Tongue (tissue), 2 donors: ENCODE data around the gene CAMK2B. TPM values are rescaled to one million over a fixed set of nuclear protein-coding genes. Genes with fewer than 3 reads are reported as not detected.
"Not testable (repeated sequence)": the region's sequence is repeated elsewhere in the genome, so short reads cannot be mapped to it uniquely, and the experiment has no call there.

Experiments used
- DNase-seq: peaks from one replicate; pipeline ENCODE4 v3.0.0-alpha.2; 2015
- total RNA-seq: library from RNA; depleted of rRNA; stranded (reverse); fragments of >200 nt; gene quantifications from one replicate; pipeline ENCODE4 v1.2.3, GENCODE V29; 2014

CAMK2B gene
- total RNA-seq, 1 donor from 2014 or later, result 26.7 TPM

DNA sequence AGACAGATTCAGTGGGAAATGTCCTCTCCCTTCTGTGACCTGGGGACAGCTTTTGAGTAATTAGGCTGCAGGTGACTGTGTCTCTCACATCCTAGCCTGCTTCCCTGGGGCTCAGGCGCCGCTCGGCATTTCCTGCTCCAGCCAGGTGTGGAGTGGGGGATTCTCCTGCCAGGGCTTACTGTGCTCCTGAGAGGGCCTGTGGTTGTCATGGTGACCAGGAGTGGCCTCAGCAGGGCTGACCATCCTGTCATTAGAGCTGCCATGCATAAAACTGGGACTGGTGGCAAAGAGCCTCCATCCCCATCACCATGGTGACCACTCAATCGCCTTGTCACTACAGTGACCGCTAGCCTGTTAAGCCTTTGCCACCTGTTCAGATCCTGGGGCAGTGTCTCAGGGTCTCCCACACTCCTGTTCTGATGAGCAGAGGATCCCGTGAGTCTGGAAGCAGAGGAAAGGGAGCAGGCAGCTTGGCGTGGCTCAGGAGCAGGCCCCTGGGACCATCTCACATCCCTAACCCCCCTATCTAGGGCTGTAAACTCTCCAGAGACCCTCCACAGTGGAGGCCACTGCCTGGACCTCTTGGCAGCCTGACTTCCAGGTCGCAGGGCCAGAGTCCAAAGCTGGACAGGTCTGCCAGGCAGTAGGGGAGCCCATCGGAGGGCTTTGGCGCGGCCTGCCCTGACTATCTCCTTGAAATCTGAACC is 136.0 kb downstream of the CAMK2B start, which contains the start of gene GCK:
GCK (minus strand) TSS at position 154 of the 707 bp plus-strand sequence. CDS start 486 bp downstream, outside the sequence.
- no peak for DNase-seq

DNA sequence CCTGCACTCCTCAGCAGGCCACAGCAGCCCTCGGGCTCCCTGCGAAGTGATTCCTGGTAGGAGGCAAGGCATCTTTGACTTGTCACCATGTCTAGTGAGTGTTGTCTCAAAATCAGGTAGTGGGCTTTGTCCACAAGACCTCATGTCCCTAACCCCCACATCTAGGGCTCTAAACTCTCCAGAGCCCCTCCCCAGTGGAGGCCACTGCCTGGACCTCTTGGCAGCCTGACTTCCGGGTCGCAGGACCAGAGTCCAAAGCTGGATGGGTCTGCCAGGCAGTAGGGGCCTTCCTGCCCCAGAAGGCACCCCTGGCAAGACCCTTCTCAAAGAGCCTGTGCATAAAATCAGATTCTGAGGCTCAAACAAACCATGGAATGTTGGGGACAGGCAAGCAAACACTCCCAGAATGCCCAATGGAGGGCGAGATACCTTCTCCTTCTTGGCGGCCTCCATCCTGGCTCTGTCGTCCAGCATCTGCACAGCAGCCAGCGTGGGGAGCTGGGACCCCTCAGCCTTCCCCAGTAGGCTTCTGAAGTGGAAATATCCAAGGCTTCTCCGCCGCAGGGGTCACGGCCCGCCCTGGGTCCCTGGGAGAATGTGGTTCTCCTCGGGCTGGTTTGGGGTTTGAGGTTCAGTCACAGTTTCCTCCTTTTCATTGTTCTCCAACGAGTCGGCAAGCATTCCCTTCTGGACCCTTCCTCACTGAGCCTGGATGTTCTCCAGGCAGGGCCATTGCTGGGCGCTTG is 136.7 kb downstream of the CAMK2B start:
- DNase-seq, result no peak

DNA sequence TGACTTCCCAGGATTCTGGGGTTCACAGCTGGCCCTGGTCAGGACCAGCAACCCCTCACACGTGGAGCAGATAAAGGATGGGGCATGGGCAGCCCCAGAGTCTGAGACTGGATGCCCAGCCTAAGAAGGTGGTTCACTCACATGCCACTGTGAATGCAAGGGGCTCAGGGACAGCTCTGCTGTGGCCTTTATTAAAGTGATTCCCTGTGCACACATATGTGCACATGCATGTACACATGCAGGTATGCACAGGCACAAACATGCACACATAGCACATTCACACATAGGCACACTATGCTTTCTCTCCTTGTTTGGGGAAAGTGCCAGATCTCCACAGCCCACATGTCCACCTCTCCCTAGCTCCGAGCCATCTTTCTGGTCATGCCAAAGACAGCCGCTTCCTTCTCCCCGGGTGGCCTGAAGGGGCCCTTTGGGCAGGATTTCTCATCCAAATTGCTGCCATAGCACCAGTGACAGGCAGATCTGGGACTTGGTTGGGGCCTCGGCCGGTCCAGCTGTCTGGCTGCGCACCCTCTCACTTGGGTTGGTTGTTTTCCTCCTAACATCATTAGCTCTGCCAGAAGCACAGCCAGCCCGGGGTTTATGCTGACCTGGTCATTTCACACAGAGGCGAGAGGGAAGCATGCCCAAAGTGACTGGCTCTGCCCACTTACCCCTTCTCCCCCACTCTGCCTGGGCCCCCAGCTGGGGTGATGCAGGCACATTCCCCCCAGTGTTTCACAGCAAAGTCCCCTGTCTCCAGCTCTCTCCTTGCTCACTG is 137.6 kb downstream of the CAMK2B start:
- DNase-seq, result no peak

DNA sequence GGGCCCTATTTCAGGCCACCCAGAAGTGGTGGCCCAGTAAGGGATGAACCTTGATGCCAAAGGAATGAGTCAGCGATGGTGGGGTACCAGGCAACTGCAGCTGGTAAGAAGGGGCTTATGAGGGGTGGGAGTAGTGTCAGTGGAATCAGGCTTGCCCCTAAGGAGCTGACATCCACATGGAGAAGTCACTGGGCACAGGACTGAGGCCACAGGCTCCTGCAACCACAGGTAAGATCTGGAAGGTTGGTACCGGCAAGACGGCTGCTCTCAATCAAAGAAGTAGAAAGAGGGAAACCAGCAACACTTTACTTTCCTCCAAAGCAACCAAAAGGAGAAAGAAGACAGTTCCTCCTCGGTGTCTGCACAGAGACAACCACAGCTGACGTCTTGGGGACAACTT is 138.7 kb downstream of the CAMK2B start:
- DNase-seq, result no peak

DNA sequence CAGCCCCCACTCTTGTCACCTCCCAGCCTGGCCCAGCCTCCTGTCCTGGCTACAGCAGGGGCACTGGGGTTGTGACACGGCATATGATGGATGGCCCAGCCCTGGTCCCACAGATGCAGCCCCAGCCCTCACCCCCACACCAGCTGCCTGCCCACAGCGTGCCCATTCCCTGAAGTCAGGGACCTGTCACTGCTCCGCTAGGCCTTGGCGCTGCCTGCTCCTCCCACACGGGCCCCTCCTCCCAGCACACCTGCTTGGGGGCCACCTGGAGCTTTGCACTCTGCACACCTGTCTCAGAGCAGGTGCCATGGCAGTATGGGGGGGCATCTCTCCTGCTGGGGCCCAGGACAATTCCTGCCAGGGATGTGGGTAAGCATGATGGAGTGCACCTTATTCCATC is 139.7 kb downstream of the CAMK2B start:
- no peak for DNase-seq

DNA sequence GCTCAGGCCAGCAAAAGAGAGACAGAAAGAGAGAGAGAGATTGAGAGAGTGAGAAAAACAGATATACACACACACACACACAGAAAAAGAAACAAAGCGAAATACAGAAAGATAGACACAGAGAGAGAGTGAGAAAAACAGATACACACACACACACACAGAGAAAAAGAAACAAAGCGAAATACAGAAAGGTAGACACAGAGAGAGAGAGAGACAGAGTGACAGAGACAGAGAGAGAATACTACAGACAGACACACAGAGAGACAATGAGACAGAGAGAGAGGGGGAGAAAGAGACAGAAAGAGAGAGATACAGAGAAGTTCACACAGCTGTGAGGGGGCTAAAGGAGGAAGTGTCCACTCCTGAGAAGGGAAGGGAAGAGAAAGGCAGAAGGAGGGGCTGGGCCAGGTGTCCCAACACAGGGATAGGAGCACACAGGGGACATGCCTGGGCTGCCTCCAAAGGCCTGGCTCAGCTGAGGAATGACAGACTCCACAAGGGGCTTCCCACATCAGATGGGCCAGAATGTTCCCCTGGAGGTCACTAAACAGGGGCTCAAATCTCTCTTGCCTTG is 140.4 kb downstream of the CAMK2B start:
- DNase-seq, result no peak

DNA sequence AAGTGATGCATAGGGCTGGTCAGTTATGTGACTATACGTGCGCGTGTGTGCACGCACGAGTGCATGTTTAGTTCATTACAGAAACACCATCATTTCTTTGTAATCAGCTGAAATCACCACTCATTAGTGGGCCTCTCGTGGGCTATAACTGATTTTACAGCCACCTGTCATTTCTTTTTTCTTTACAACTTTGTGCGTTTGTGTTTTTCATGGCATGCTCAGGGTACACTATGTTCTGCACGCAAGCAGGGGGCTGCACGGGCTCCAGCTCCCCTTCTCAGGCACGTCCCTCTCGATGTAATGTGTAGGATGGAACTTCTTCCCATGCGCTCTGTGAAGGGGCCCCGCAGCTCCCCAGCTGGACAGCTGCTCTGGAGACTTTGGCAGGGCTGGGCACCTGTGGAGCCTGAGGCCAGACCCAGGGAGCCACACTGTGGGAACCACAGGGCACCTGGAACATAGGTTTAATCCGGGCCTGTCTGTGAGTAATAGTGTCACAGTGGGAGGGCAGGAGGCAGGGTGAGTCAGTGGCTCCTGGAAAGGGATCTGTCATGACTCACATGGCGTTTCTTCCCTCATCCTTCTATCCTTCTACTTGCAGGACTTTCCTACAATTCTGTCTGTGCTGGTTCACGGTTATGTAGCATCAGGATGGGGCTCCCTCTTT is 141.1 kb downstream of the CAMK2B start:
- DNase-seq, result peak; percentile 67

DNA sequence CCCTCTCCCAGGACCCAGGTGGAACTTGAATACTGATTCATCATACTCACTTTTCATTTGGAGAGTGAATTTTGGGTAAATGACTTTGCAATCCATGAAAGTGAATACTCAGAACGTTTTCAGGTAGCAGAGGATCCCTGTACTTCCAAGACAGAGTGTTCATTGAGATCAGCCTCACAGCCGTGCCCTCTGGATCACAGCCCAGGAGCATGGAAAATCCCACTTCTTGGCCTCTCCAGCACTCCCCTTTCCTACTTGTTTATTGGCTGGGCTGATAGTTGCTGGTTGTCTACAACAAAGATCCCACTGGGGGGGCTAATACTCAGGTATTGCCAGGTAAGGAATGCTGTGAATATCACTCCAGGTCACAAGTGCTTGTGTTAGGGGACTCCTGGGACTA is 142.0 kb downstream of the CAMK2B start:
- DNase-seq, result no peak

DNA sequence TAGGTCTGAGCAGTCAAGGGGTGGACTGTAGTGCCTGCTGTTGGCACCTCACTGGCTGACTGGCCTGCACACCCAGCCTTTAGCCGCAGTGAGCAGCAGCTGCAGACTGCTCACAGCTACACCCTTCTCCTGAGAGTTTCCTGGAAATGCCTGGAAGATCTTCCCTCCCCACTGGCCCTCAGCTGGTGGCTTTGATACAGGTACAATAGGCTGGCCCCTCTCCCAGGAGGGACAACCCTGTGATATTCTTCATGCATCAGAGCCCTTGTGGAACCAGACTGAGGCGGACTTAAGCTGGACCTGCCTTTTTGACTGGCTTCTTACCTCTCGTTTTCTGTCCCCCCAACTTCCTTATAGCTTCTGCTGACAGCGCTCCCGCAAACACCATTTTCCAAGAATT is 142.6 kb downstream of the CAMK2B start:
- DNase-seq, result no peak

DNA sequence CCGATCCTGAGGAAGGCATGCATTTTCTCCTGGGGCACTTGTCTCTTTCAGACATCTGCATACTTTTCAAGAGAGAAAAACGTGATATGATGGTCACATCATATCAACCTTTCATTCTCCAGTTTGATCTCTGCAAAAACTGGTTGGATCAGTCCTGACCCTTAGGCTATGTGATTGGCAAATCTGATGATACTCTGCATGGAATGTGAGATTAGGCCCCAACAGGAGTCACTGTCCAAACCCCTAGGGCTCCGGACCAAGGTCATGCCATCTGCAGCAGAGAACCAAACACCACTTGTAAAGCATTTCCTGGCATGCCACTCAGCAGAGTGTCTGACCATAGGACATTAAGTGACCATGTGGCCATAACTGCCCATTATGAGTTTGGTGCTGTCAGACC is 144.8 kb downstream of the CAMK2B start:
- no peak for DNase-seq

DNA sequence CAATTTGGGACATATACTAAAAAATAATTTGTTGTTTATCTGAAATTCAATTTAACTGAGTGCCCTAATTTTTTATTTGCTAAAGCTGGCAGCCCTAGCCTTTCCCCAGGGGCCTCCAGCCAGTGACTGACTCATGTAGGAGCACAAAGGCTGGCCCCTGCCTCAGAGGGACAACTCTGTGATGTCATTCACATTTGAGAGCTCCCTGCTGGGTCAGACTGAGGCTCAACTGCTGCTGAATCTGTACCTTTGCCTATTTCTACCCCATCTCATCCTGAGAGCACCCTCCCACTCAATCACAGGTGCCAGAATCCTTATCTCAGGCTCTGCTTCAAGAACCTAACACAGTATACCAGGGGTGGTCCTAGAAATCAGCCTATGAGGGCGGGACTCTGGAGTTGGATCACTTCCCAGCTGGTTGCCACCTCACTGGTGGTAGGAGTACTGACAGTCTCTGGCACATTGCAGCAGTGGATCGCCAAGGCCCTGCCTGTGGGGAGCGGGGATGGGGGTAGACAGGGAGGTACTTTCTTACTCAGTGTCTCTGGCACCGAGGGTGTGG is 147.7 kb downstream of the CAMK2B start:
- no peak for DNase-seq

DNA sequence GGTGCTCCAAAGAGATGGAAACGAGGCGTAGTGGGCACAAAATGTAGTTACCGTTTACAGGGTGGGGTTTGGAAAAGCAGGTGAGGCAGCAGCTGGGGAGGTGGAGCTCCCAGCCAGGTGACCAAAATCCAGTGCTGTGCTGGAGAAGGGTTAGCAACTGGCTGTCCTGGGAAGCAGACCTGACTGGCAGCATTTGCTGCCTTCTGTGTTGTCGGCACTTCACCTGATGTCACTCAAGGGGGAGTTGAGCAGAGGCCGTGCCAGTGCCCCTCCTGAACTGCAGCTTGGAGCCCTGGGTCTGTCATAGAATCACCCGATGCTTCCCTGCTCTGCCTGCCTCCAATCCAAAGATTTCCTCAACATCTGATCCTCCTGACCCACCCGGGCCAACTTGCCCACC is 148.9 kb downstream of the CAMK2B start:
- DNase-seq, result no peak

DNA sequence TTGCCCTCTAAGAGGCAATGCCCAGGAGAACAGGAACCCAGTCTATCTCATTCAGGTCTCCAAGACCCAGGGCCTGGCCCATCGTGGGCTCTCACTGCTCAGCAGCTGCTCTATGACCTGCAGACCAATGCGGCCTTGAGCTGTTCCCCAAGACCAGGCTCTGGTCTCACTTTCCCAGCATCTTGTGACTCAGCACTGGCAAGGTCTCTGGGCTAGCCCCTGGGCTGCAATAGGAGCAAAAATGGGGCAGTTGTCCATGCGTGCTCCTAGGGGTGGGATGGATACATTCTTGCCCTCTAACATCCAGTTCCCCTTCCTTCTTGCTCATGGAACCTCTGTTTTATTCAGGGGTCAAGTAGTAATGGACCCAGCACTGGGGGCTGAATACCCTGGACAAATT is 149.7 kb downstream of the CAMK2B start:
- DNase-seq, result no peak

DNA sequence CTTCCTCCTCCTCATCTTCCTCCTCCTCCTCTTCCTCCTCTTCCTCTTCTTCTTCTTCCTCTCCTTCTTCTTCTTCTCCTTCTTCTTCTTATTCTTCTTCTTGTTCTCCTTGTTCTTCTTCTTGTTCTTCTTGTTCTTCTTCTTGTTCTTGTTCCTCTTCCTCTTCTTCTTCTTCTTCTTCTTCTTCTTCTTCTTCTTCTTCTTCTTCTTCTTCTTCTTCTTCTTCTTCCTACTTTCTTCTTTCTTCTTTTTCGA is 150.8 kb downstream of the CAMK2B start:
- DNase-seq, result not testable (repeated sequence)

DNA sequence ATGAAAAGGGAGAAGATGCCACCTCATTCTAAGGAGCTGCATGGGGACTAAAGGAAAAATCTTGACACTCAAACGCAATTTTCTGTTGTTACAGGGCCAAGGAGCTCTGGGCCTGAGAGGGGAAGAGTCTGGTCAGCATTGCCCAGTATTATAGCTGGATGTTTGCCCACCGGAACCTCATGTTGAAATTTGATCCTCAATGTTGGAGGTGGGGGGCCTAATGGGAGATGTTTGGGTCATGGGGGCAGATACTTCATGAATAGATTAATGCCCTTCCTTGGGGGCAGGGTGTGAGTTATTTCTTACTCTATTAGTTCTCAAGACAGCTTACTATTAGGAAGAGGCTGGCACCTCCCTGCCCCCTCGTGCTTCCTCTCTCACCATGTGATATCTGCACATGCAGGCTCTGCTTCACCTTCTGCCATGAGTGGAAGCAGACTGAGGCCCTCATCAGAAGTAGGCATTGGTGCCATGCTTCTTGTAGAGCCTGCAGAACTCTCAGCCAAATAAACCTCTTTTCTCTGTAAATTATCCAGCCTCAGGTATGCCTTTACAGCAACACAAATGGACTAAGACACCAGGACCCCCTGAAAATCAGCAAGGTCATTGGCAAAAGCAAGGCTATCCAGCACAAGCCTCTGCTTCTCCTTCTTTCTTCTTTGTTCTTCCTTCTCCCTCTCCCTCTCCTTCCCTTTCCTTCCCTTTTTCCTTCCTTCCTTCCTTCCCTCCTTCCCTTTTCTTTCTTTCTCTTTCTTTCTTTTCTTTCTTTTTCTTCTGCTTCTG is 151.3 kb downstream of the CAMK2B start:
- no peak for DNase-seq

DNA sequence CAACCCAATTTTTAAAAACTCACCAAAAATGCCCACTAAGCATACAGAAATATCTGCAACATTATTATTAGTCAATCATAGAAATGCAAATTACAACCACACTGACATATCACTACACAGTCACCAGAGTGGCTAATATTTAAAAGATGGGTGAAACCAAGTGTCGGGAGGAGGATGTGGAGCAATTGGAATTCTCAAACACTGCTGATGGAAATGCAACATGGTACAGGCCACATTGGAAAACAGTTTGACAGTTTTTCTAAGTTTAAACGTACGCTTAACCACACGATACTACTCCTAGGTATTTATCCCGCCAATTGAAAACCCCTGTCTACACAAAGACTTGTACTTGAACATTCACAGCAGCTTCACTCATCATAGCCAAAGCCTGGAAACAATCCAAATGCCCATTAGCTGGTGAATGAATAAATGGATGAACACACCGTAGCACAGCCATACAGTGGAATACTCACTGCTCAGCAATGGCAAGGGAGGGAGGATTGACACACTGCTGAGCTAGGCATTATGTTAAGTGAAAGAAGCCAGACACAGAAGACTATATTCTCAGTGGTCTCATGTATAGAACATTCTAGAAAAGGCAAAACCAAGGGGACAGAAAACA is 152.5 kb downstream of the CAMK2B start:
- DNase-seq, result no peak

DNA sequence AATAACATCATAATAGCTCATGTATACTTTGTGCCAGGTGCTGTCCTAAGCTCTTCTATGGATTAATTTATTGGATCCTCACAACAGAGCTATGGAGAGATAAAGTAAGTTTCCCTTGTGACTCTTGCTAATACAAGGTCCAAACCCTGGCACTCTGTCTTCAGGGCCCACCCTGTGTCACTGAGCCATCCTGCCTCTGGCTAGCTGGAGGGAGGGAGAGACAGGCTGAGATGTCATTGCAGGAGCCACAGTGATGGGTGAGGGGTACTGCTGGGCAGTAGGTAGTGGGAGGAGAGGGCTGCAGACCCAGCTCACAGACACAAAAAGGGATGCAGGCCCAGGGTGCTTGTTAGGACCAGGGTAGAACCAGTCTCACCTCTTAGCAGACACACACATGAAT is 153.0 kb downstream of the CAMK2B start:
- DNase-seq, result no peak

DNA sequence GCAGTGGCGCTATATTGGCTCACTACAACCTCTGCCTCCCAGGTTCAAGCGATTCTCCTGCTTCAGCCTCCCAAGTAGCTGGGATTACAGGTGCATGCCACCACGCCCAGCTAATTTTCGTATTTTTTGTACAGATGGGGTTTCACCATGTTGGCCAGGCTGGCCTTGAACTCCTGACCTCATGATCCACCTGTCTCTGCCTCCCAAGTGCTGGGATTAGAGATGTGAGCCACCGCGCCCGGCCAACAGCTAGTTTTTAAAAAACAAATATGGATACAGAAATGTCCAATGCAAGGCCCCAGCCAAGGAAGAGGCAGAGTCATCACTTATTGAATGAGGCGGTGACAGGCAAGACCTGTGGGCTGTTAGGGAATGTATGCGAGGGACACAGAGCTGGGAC is 153.5 kb downstream of the CAMK2B start:
- DNase-seq, result not testable (repeated sequence)

DNA sequence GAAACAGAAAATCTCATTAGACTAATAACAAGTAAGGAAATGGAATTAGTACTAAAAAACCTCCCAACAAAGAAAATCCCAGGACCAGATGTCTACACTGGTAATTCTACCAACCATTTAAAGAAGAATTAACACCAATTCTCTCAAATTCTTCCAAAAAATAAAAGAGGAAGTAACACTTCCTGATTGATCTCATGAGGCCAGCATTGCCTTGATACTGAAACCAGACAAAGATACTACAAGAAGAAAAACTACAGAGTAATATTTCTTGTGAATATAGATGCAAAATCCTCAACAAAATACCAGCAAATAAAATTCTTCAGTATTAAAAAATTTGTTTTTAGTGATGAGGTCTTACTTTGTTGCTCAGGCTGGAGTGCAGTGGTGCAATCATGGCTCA is 157.5 kb downstream of the CAMK2B start:
- no peak for DNase-seq
